ENCODE measurements around the gene EVC2.

The EVC2 gene

GRCh38 chr4:5552451-5552850, 155.9 kb downstream of the EVC2 start:
- DNase-seq: no peak

- DNase-seq: no peak
Measured at GRCh38 chr4:5547651-5548249, 160.6 kb downstream of the EVC2 start.

- no peak for DNase-seq
Measured at GRCh38 chr4:5545271-5545670, 163.1 kb downstream of the EVC2 start.

- DNase-seq: no peak
Measured at GRCh38 chr4:5544762-5545161, 163.6 kb downstream of the EVC2 start.

DNA sequence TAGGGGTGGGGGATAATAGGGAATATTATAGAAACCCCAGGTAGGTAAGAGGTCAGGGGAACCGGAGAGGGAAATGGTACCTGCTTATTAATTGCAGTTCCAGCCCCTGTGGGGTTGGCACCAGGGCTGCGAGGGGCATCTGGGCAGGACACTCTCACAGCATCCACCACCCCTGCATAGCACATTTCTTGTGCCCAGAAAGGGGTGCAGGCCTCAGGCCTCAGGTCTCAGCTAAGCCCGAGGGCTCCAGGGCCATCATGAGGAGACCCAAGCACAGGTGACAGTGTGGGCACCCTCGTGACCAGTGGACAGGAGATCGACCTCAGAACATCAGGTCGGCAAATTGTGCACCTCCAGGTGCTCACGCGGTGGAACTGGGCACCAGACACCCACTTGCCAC, 164.7 kb downstream of the EVC2 start:
- no peak for DNase-seq

DNA sequence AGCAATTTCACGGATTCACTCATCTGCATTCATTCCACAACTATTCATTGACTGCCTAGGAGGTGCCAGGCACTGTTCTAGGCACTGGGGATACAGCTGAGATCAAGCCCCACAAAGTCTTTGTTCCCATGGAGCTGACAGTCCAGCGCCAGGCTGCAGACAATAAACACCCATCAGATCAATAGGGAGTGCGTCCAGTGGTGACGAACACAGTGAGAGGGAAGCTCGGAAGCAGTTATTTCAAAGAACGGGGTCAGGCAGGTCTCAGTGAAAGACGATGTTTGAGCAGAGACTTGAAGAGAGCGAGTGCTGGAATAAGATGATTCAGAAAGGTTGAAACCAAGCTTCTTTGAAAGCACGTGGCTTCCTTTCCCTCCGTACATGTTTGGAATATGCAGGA, 167.2 kb downstream of the EVC2 start:
- no peak for DNase-seq

GRCh38 chr4:5539584-5539983, 168.8 kb downstream of the EVC2 start:
- no peak for DNase-seq

GRCh38 chr4:5532100-5532499, 176.3 kb downstream of the EVC2 start:
- DNase-seq: no peak

DNA sequence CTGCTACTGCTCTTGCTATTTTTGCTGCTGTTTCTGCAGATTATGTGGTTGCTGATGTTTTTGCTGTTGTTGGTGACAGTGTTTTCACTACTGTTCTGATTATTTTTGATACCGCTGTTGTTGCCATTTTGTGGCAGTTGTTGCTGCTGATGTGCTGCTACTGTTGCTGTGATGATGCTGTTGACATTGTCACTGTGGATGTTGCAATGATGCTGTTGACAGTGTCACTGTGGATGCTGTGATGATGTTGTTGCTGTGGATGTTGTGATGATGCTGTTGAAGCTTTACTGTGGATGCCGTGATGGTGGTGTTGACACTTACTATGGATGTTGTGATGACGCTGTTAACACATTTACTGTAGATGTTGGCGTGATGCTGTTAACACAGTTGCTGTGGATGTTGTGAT, 180.3 kb downstream of the EVC2 start:
- no peak for DNase-seq

DNA sequence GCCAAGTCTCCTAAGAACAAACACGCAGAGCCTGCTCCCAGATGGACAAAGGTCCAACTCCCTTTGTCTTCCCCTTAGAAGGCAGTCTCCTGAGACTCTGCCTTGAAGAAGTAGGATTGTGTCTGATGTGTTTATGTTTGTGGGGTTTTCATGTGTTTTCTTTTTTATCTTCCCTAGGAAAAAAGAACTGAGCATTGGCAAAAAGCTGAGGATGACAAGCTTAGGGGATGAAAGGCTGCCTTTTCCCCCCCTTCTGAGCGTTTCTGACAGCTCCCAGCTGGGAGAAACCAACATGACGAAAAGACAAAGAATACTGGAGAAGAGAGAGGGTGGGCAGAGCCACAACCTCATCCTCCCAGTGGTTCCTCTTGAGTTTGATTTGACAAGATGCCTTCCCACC, 181.1 kb downstream of the EVC2 start:
- no peak for DNase-seq

GRCh38 chr4:5526080-5526846, 182.1 kb downstream of the EVC2 start:
- no peak for DNase-seq

- DNase-seq: no peak
Measured at GRCh38 chr4:5524446-5525299, 183.7 kb downstream of the EVC2 start.

- no peak for DNase-seq
Measured at GRCh38 chr4:5517372-5517771, 191.0 kb downstream of the EVC2 start.

- DNase-seq: no peak
Measured at GRCh38 chr4:5515646-5516045, 192.7 kb downstream of the EVC2 start.
